DND-41 (cell line): Measurements from ENCODE around the gene CACNB3.
"Not testable (repeated sequence)": the region's sequence is repeated elsewhere in the genome, so short reads cannot be mapped to it uniquely, and the experiment has no call there.

Experiments
- ATAC-seq: fragments of 200-7000 bp; cut with Tn5 transposase; 3 replicates; pipeline ENCODE4 v1.9.1; 2021; ENCODE audit warnings: low read depth; ENCODE audit not compliant: insufficient read depth
- DNase-seq: peaks from one replicate; pipeline ENCODE4 v3.0.0-alpha.2; 2020
- H2AFZ ChIP-seq: 2 replicates; pipeline ENCODE4 v1.6.0; 2012; ENCODE audit warnings: low read depth, low read length
- H3K27ac ChIP-seq: 2 replicates; pipeline ENCODE4 v1.5.1; 2012; ENCODE audit warnings: low read length, inconsistent platforms
- H3K27me3 ChIP-seq: fragments of 200-600 bp; sonication (generic); 2 replicates; pipeline ENCODE4 v1.6.0; 2012; ENCODE audit warnings: low read length, mild to moderate bottlenecking, inconsistent platforms; ENCODE audit not compliant: insufficient read depth, poor library complexity
- H3K36me3 ChIP-seq: 2 replicates; pipeline ENCODE4 v1.5.1; 2012; ENCODE audit warnings: low read length, inconsistent platforms; ENCODE audit not compliant: insufficient read depth
- H3K4me1 ChIP-seq: 2 replicates; pipeline ENCODE4 v1.5.1; 2012; ENCODE audit warnings: mild to moderate bottlenecking, low read length; ENCODE audit not compliant: insufficient read depth
- H3K4me2 ChIP-seq: 2 replicates; pipeline ENCODE4 v1.6.0; 2012; ENCODE audit warnings: mild to moderate bottlenecking, moderate library complexity, low read length, inconsistent platforms; ENCODE audit not compliant: insufficient read depth
- H3K4me3 ChIP-seq, 2 experiments: fragments of 200-600 bp in 1 of 2; shearing (Covaris generic) in 1 of 2; 2 replicates each; pipeline ENCODE4 v1.5.1; 2012 to 2016; ENCODE audit warnings: inconsistent platforms in 2 of 2, low read length in 2 of 2, mild to moderate bottlenecking in 2 of 2, low read depth in 1 of 2, moderate library complexity in 1 of 2
- H3K79me2 ChIP-seq: 2 replicates; pipeline ENCODE4 v1.6.0; 2012; ENCODE audit warnings: low read length, inconsistent platforms; ENCODE audit not compliant: insufficient read depth
- H3K9ac ChIP-seq: 2 replicates; pipeline ENCODE4 v1.6.0; 2012; ENCODE audit warnings: low read depth, mild to moderate bottlenecking, inconsistent platforms, low read length, moderate library complexity
- H3K9me3 ChIP-seq: 2 replicates; pipeline ENCODE4 v1.5.1; 2012; ENCODE audit warnings: low read length, moderate library complexity, mild to moderate bottlenecking, inconsistent platforms; ENCODE audit not compliant: insufficient read depth, severe bottlenecking
- H4K20me1 ChIP-seq: 2 replicates; pipeline ENCODE4 v1.6.0; 2012; ENCODE audit warnings: low read length; ENCODE audit not compliant: insufficient read depth
- CTCF ChIP-seq: IDR thresholded peaks from 2 replicates; pipeline ENCODE4 v1.5.1; 2012; ENCODE audit warnings: borderline replicate concordance, low read length, moderate library complexity, mild to moderate bottlenecking; ENCODE audit not compliant: poor library complexity, severe bottlenecking; ENCODE audit errors: extremely low read depth
- EZH2 ChIP-seq: IDR thresholded peaks from 3 replicates; pipeline ENCODE4 v1.6.1; 2012; ENCODE audit warnings: borderline replicate concordance, low read depth, mild to moderate bottlenecking, moderate library complexity, low read length, inconsistent platforms; ENCODE audit not compliant: severe bottlenecking

CACNB3 gene

GRCh38 chr12:48857278-48857994 is 39.1 kb downstream of the CACNB3 start:
- H3K4me3 ChIP-seq = no peak overlapping the region
- no peak for ATAC-seq

GRCh38 chr12:48858043-48858442 is 39.7 kb downstream of the CACNB3 start:
- no peak overlapping the region for H3K4me3 ChIP-seq
- no peak overlapping the region for H3K9ac ChIP-seq
- H3K79me2 ChIP-seq = no peaks in the 10 kb centered on the region
- no peaks in the 10 kb centered on the region for H3K9me3 ChIP-seq
- H4K20me1 ChIP-seq = no peaks in the 10 kb centered on the region
- H3K4me2 ChIP-seq = no peak overlapping the region
- H3K4me1 ChIP-seq = peaks cover 7% of the 10 kb centered on the region
- no peak for TF ChIP-seq EZH2
- no peak for TF ChIP-seq CTCF
- DNase-seq (no peak), ATAC-seq (no peak)
- no peaks in the 10 kb centered on the region for H3K36me3 ChIP-seq
- H2AFZ ChIP-seq = no peak overlapping the region
- H3K27me3 ChIP-seq = no peaks in the 10 kb centered on the region
- no peak overlapping the region for H3K27ac ChIP-seq

More at GRCh38 chr12:48857278-48857994, 39.1 kb downstream of the CACNB3 start:
- H3K9me3 ChIP-seq = no peaks in the 10 kb centered on the region
- no peak for DNase-seq
- no peak overlapping the region for H3K27ac ChIP-seq
- H3K4me1 ChIP-seq = peaks cover 13% of the 10 kb centered on the region
- H2AFZ ChIP-seq = no peak overlapping the region
- no peak for TF ChIP-seq CTCF
- TF ChIP-seq EZH2 = no peak
- H3K4me2 ChIP-seq = no peak overlapping the region
- no peak overlapping the region for H3K9ac ChIP-seq
- no peaks in the 10 kb centered on the region for H4K20me1 ChIP-seq
- peaks cover 6% of the 10 kb centered on the region for H3K79me2 ChIP-seq
- no peaks in the 10 kb centered on the region for H3K36me3 ChIP-seq
- no peaks in the 10 kb centered on the region for H3K27me3 ChIP-seq

GRCh38 chr12:48859607-48860006 is 41.3 kb downstream of the CACNB3 start:
- Histone ChIP-seq H3K9me3 (no peaks in the 10 kb centered on the region), H3K4me1 (peaks cover 4% of the 10 kb centered on the region), H3K4me3 (no peak overlapping the region), H3K27ac (no peak overlapping the region), H3K79me2 (no peaks in the 10 kb centered on the region), H3K4me2 (no peak overlapping the region), H3K36me3 (no peaks in the 10 kb centered on the region), H2AFZ (no peak overlapping the region), H4K20me1 (no peaks in the 10 kb centered on the region), H3K27me3 (no peaks in the 10 kb centered on the region), H3K9ac (no peak overlapping the region)
- no peak for TF ChIP-seq CTCF
- no peak for TF ChIP-seq EZH2
- no peak for ATAC-seq
- DNase-seq = no peak

GRCh38 chr12:48860236-48860635 is 41.9 kb downstream of the CACNB3 start:
- H3K4me2 ChIP-seq, H2AFZ ChIP-seq, DNase-seq, H3K9ac ChIP-seq, H3K36me3 ChIP-seq, H4K20me1 ChIP-seq, H3K9me3 ChIP-seq, H3K79me2 ChIP-seq, H3K4me3 ChIP-seq, ATAC-seq, H3K27me3 ChIP-seq, H3K27ac ChIP-seq: not testable (repeated sequence)
- H3K4me1 ChIP-seq = peaks cover 10% of the 10 kb centered on the region
